Body of pancreas (tissue), 4 donors: ENCODE data around the gene CACNA1E. TPM values are rescaled to one million over a fixed set of nuclear protein-coding genes. Genes with fewer than 3 reads are reported as not detected.

ENCODE experiments used
- ATAC-seq: fragments of 150-250 bp; one replicate; pipeline ENCODE4 v1.9.1; 2016
- DNase-seq, 4 donors: peaks; one replicate each; pipeline ENCODE4 v3.0.0-alpha.2; 2019
- H3K27ac ChIP-seq, 4 donors: fragments of 200-600 bp; sonication (generic); 1 replicate in 3 of 4; 2 replicates in 1 of 4; pipeline versions ENCODE4 v1.5.1 to v1.6.1; 2016 to 2019; ENCODE audit warnings: mild to moderate bottlenecking in 1 of 4, mixed read lengths in 1 of 4, moderate library complexity in 1 of 4
- H3K27me3 ChIP-seq, 2 donors: fragments of 200-600 bp; sonication (generic); one replicate each; pipeline ENCODE4 v1.6.0; 2016; ENCODE audit warnings: mild to moderate bottlenecking in 1 of 2
- H3K36me3 ChIP-seq, 2 donors: fragments of 200-600 bp; sonication (generic); replicated peaks in 1 of 2; 2 replicates each; pipeline ENCODE4 v1.5.1; 2016; ENCODE audit warnings: low read depth in 2 of 2; ENCODE audit not compliant: insufficient read depth in 1 of 2
- H3K4me1 ChIP-seq: fragments of 200-600 bp; sonication (generic); one replicate; pipeline ENCODE4 v1.6.0; 2016
- H3K4me3 ChIP-seq, 2 donors: fragments of 200-600 bp; sonication (generic); 1 replicate in 1 of 2; 2 replicates in 1 of 2; pipeline ENCODE4 v1.5.1; 2016 to 2019
- H3K9me3 ChIP-seq, 3 donors: fragments of 200-600 bp; sonication (generic); 1 replicate in 2 of 3; 2 replicates in 1 of 3; pipeline ENCODE4 v1.5.1; 2016
- CTCF ChIP-seq, 7 experiments: fragments of 450-650 bp in 4 of 7; fragments of 200-600 bp in 3 of 7; sonication (generic) in 3 of 7; IDR thresholded peaks; one replicate each; pipeline ENCODE4 v1.5.1; 2016 to 2019; ENCODE audit warnings: antibody characterized with exemption in 7 of 7
- POLR2A ChIP-seq, 3 donors: fragments of 450-650 bp; IDR thresholded peaks; one replicate each; pipeline ENCODE4 v1.6.1; 2016; ENCODE audit warnings: antibody characterized with exemption in 3 of 3, mild to moderate bottlenecking in 2 of 3
- WGBS, 2 donors: methylation state at CpG; one replicate each; pipeline ENCODE4 v1.1.5; 2017; 5-methylcytosine and 5-hydroxymethylcytosine counted together
- intact Hi-C: fragments of 100-400 bp; cut with DNase I; formaldehyde crosslinking; loops from one replicate; pipeline ENCODE4 v1.15.1; 2023
- total RNA-seq, 2 donors: library from RNA; depleted of rRNA; stranded (reverse); fragments of >200 nt; gene quantifications; one replicate each; pipeline ENCODE4 v1.1.0, GENCODE V29; 2016

Gene CACNA1E
- total RNA-seq, 2 donors from 2014 or later: 1.0 TPM; not detected in 1

DNA sequence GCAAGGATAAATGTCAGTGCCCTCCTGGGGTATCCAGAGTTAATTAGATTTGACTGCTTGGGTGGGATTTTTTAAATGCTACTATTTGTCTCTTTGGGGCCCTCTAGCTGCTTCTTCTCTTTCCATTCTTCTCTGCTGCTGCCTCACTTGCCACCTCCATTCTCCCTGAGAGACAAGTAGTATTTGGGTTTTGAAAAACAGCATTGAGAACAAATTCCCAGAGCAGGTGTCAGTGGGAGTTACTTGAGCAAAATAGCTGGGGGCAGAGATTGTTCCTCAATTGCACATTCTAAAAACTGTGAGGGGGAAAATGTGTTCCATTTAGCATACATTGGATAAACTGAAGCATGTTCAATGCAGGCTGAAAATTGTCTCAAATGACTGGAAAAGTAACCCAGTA lies 286.5 kb downstream of the CACNA1E start:
- intact Hi-C loops: no loop called here
- ATAC-seq (no peak), DNase-seq (no peak)
- no peaks in the 10 kb centered on the region for H3K9me3 ChIP-seq
- no peak for TF ChIP-seq CTCF (IDR thresholded peaks at IDR 0.05)
- no peak for TF ChIP-seq POLR2A (IDR thresholded peaks at IDR 0.05)
- H3K27me3 ChIP-seq: no peaks in the 10 kb centered on the region
- no peaks in the 10 kb centered on the region for H3K4me1 ChIP-seq
- no peak overlapping the region for H3K27ac ChIP-seq
- H3K36me3 ChIP-seq: no peaks in the 10 kb centered on the region
- no peak overlapping the region for H3K4me3 ChIP-seq

GRCh38 chr1:181772714-181773113 lies 289.4 kb downstream of the CACNA1E start:
- Histone ChIP-seq H3K27ac (no peak overlapping the region), H3K4me1 (no peaks in the 10 kb centered on the region), H3K27me3 (peaks cover 0 to 7% of the 10 kb centered on the region in 2 donors), H3K36me3 (no peaks in the 10 kb centered on the region), H3K9me3 (no peaks in the 10 kb centered on the region), H3K4me3 (no peak overlapping the region)
- DNase-seq (no peak), ATAC-seq (no peak)
- TF ChIP-seq CTCF (IDR thresholded peaks at IDR 0.05) (no peak), POLR2A (IDR thresholded peaks at IDR 0.05) (no peak)
- 11 to 27% methylated on average over 1 of the region's 1 CpG for WGBS, 2 donors
- intact Hi-C loops: no loop called here

DNA sequence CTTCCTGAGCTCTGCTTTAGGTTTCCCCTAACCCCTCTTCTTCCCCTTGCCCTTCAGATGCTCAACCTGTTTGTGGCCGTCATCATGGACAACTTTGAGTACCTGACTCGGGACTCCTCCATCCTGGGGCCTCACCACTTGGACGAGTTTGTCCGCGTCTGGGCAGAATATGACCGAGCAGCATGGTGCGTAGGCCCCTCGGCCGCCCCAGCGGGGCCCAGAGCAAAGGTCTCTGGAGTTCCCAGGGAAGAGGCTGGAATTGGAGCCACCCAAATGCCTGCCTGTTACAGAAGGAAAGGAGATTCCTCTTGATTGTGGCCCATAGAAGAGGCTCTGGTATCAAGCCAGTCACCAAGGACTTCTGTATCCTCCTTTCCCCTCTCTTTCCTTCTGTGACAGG lies 292.7 kb downstream of the CACNA1E start:
- no peak for TF ChIP-seq CTCF (IDR thresholded peaks at IDR 0.05)
- no peak for TF ChIP-seq POLR2A (IDR thresholded peaks at IDR 0.05)
- H3K4me3 ChIP-seq: no peak overlapping the region
- no peak overlapping the region for H3K27ac ChIP-seq
- no peaks in the 10 kb centered on the region for H3K36me3 ChIP-seq
- no peaks in the 10 kb centered on the region for H3K9me3 ChIP-seq
- DNase-seq (no peak), ATAC-seq (no peak)
- WGBS, 2 donors: 84 to 89% methylated on average over 9 to 10 of the region's 10 CpGs
- H3K4me1 ChIP-seq: no peaks in the 10 kb centered on the region
- intact Hi-C loops: no loop called here
- peaks cover 0 to 8% of the 10 kb centered on the region in 2 donors for H3K27me3 ChIP-seq

GRCh38 chr1:181777286-181777685 lies 294.0 kb downstream of the CACNA1E start:
- 69 to 87% methylated on average over 2 of the region's 2 CpGs for whole genome bisulfite sequencing, 2 donors
- ATAC-seq: no peak
- Histone ChIP-seq H3K9me3 (no peaks in the 10 kb centered on the region), H3K4me1 (no peaks in the 10 kb centered on the region), H3K27me3 (peaks cover 0 to 8% of the 10 kb centered on the region in 2 donors), H3K36me3 (no peaks in the 10 kb centered on the region), H3K27ac (no peak overlapping the region), H3K4me3 (no peak overlapping the region)
- TF ChIP-seq CTCF (IDR thresholded peaks at IDR 0.05): no peak
- TF ChIP-seq POLR2A (IDR thresholded peaks at IDR 0.05): no peak
- intact Hi-C loops: no loop called here
- no peak for DNase-seq

DNA sequence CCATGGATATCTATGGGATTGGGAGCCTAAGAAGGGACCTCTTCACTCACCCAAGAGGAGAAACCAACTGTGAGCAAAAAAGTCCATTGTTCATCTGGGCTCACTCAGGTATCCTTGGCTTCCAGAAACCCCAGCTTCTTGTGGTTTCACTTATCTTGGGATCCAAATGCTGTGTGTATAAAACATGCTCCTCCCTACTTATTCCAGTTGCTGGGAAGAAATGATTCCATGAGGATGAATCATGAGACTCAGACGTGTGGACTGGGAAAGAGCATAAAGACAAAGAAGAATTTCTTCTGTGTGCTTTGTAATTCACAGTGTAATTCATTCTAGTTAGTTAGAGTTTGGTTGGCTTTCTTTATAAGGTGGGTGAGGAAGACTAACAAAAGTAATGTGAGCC lies 294.5 kb downstream of the CACNA1E start:
- no peaks in the 10 kb centered on the region for H3K4me1 ChIP-seq
- no peak overlapping the region for H3K4me3 ChIP-seq
- peaks cover 0 to 8% of the 10 kb centered on the region in 2 donors for H3K27me3 ChIP-seq
- no peak for TF ChIP-seq POLR2A (IDR thresholded peaks at IDR 0.05)
- no peak for TF ChIP-seq CTCF (IDR thresholded peaks at IDR 0.05)
- H3K27ac ChIP-seq: no peak overlapping the region
- ATAC-seq: no peak
- no peaks in the 10 kb centered on the region for H3K36me3 ChIP-seq
- DNase-seq: no peak
- intact Hi-C loops: no loop called here
- WGBS, 2 donors: 24 to 31% methylated on average over 1 of the region's 1 CpG
- no peaks in the 10 kb centered on the region for H3K9me3 ChIP-seq
